ENCODE measurements around the gene CCDC8.

DNA sequence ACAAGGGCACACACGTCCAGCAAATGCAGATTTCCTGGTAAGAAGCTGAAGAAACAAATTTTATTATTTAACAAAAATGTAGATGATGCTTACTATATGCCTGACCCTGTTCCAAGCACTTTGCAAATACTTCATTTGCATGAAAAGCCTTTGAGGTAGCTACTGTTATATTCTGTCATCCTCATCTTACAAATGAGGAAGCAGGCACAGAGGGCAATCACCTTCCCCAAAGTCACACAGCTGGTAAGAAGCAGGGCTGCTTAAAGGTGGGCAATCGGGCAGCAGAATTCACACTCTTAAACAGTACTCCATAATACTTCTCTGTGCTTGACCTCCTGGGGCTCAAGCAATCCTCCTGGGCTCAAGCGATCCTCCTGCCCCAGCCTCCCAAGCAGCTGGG is 33.6 kb upstream of the CCDC8 start:
- TF ChIP-seq MAFK (IDR thresholded peaks at IDR 0.05; ENCODE audit: low read depth, low read length) (no peak), POLR2A (IDR thresholded peaks at IDR 0.05; ENCODE audit: low read depth, low read length) (no peak), MAZ (IDR thresholded peaks at IDR 0.05; ENCODE audit: borderline replicate concordance, low read depth, low read length) (no peak), RFX5 (IDR thresholded peaks at IDR 0.05; ENCODE audit: low read depth, low read length) (no peak), RAD21 (IDR thresholded peaks at IDR 0.05; ENCODE audit: low read length) (no peak), FOS (IDR thresholded peaks at IDR 0.05; ENCODE audit: low read depth, low read length) (no peak), BHLHE40 (IDR thresholded peaks at IDR 0.05; ENCODE audit: low read depth, low read length) (no peak), CEBPB (IDR thresholded peaks at IDR 0.05; ENCODE audit: low read depth, low read length) (no peak)
- TF ChIP-seq, protein P1, sequence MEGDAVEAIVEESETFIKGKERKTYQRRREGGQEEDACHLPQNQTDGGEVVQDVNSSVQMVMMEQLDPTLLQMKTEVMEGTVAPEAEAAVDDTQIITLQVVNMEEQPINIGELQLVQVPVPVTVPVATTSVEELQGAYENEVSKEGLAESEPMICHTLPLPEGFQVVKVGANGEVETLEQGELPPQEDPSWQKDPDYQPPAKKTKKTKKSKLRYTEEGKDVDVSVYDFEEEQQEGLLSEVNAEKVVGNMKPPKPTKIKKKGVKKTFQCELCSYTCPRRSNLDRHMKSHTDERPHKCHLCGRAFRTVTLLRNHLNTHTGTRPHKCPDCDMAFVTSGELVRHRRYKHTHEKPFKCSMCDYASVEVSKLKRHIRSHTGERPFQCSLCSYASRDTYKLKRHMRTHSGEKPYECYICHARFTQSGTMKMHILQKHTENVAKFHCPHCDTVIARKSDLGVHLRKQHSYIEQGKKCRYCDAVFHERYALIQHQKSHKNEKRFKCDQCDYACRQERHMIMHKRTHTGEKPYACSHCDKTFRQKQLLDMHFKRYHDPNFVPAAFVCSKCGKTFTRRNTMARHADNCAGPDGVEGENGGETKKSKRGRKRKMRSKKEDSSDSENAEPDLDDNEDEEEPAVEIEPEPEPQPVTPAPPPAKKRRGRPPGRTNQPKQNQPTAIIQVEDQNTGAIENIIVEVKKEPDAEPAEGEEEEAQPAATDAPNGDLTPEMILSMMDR (conservative IDR thresholded peaks at IDR 0.05; ENCODE audit: low read depth, low read length): no peak
- TF ChIP-seq, protein P2, sequence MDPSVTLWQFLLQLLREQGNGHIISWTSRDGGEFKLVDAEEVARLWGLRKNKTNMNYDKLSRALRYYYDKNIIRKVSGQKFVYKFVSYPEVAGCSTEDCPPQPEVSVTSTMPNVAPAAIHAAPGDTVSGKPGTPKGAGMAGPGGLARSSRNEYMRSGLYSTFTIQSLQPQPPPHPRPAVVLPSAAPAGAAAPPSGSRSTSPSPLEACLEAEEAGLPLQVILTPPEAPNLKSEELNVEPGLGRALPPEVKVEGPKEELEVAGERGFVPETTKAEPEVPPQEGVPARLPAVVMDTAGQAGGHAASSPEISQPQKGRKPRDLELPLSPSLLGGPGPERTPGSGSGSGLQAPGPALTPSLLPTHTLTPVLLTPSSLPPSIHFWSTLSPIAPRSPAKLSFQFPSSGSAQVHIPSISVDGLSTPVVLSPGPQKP (IDR thresholded peaks at IDR 0.05; ENCODE audit: borderline replicate concordance, low read depth, low read length): no peak

All from IMR-90 (cell line).